H1 (cell line): ENCODE measurements around the gene SH3GL2. TPM values are rescaled to one million over a fixed set of nuclear protein-coding genes. Genes with fewer than 3 reads are reported as not detected.

ENCODE experiments used
- CTCF ChIA-PET: fragments of 300-600 bp; sonication (Branson Sonifier 250); formaldehyde crosslinking; loops from one replicate; lab custom pipeline; 2021; ENCODE audit not compliant: partially characterized antibody; lab: Charles Lee
- POLR2A ChIA-PET: fragments of 300-600 bp; sonication (Branson Sonifier 250); formaldehyde crosslinking; loops from one replicate; lab custom pipeline; 2021; ENCODE audit warnings: inconsistent platforms; ENCODE audit not compliant: partially characterized antibody; lab: Charles Lee
- DNase-seq, 2 experiments: peaks; one replicate each; pipeline versions ENCODE4 v3.0.0 to v3.0.0-alpha.2; 2010 to 2022; ENCODE audit warnings: low spot score in 2 of 2, low read depth in 1 of 2, mixed read lengths in 1 of 2
- FAIRE-seq: peaks from 2 replicates; lab custom pipeline; 2011; peaks lifted over from hg19 to GRCh38; lab: Jason Lieb, UNC
- H2AFZ ChIP-seq: 2 replicates; pipeline ENCODE4 v1.8.1; 2012; ENCODE audit warnings: low read length, inconsistent platforms
- H2AK5ac ChIP-seq: 2 replicates; pipeline ENCODE4 v1.6.1; 2013; ENCODE audit warnings: low read depth, low read length
- H2BK120ac ChIP-seq: replicated peaks from 2 replicates; pipeline ENCODE3; 2013; ENCODE audit warnings: low read depth, low read length, inconsistent platforms
- H2BK12ac ChIP-seq: 2 replicates; pipeline ENCODE4 v1.6.1; 2013; ENCODE audit warnings: low read depth, low read length
- H2BK15ac ChIP-seq: 2 replicates; pipeline ENCODE4 v1.6.1; 2013; ENCODE audit warnings: low read length
- H2BK20ac ChIP-seq: 2 replicates; pipeline ENCODE4 v1.6.1; 2013; ENCODE audit warnings: low read length
- H2BK5ac ChIP-seq: 2 replicates; pipeline ENCODE4 v1.6.1; 2013; ENCODE audit warnings: low read depth, low read length
- H3K14ac ChIP-seq: 2 replicates; pipeline ENCODE4 v1.6.1; 2013; ENCODE audit warnings: inconsistent platforms; ENCODE audit not compliant: insufficient read length
- H3K18ac ChIP-seq: 2 replicates; pipeline ENCODE4 v1.6.1; 2013; ENCODE audit warnings: low read length; ENCODE audit errors: extremely low read depth
- H3K23ac ChIP-seq: 2 replicates; pipeline ENCODE4 v1.6.1; 2013; ENCODE audit warnings: inconsistent platforms; ENCODE audit not compliant: insufficient read length
- H3K23me2 ChIP-seq: 2 replicates; pipeline ENCODE4 v1.6.1; 2013; ENCODE audit warnings: low read depth, low read length
- H3K27ac ChIP-seq: 2 replicates; pipeline ENCODE4 v1.6.1; 2011; ENCODE audit warnings: low read depth, low read length, inconsistent platforms
- H3K27me3 ChIP-seq, 4 experiments: replicated peaks in 1 of 4; 1 replicate in 1 of 4; 2 replicates in 3 of 4; pipeline versions ENCODE4 v1.6.1 to v1.8.1; 2011 to 2013; ENCODE audit warnings: low read length in 3 of 4, mild to moderate bottlenecking in 3 of 4, inconsistent platforms in 2 of 4, mixed read lengths in 2 of 4, moderate library complexity in 1 of 4; ENCODE audit not compliant: control insufficient read depth in 3 of 4, insufficient read depth in 3 of 4; ENCODE audit errors: extremely low read depth in 1 of 4
- H3K36me3 ChIP-seq, 4 experiments: 2 replicates each; pipeline versions ENCODE4 v1.6.1 to v1.8.1; 2011 to 2013; ENCODE audit warnings: mild to moderate bottlenecking in 4 of 4, low read length in 3 of 4, moderate library complexity in 2 of 4, control low read depth in 1 of 4, inconsistent platforms in 1 of 4; ENCODE audit not compliant: insufficient read depth in 4 of 4, control insufficient read depth in 2 of 4
- H3K4ac ChIP-seq: replicated peaks from 2 replicates; pipeline ENCODE3; 2013; ENCODE audit warnings: low read length, low read depth, mixed read lengths, inconsistent platforms; ENCODE audit not compliant: insufficient read length
- H3K4me1 ChIP-seq, 4 experiments: replicated peaks in 1 of 4; 1 replicate in 1 of 4; 2 replicates in 3 of 4; pipeline versions ENCODE4 v1.6.1 to v1.8.1; 2011 to 2013; ENCODE audit warnings: low read length in 3 of 4, inconsistent platforms in 2 of 4, mixed read lengths in 1 of 4; ENCODE audit not compliant: insufficient read depth in 4 of 4, control insufficient read depth in 3 of 4
- H3K4me2 ChIP-seq, 2 experiments: 2 replicates each; pipeline versions ENCODE4 v1.6.1 to v1.8.1; 2011 to 2013; ENCODE audit warnings: low read depth in 2 of 2, low read length in 2 of 2, control low read depth in 1 of 2, inconsistent platforms in 1 of 2, mild to moderate bottlenecking in 1 of 2; ENCODE audit not compliant: insufficient read depth in 1 of 2
- H3K4me3 ChIP-seq, 4 experiments: fragments of 200-600, 300-600 bp in 1 of 4; sonication (generic), shearing (Covaris generic), sonication (Bioruptor Twin) in 1 of 4; 2 replicates each; pipeline versions ENCODE4 v1.5.1 to v1.8.1; 2011 to 2016; ENCODE audit warnings: low read length in 4 of 4, low read depth in 3 of 4, control low read depth in 2 of 4, inconsistent platforms in 2 of 4, mild to moderate bottlenecking in 2 of 4, mixed read lengths in 1 of 4, moderate library complexity in 1 of 4; ENCODE audit not compliant: insufficient read depth in 2 of 4; ENCODE audit errors: extremely low read depth in 1 of 4
- H3K56ac ChIP-seq: replicated peaks from 2 replicates; pipeline ENCODE3; 2013; ENCODE audit warnings: low read depth, mild to moderate bottlenecking, mixed read lengths, low read length, inconsistent platforms; ENCODE audit not compliant: insufficient read length
- H3K79me1 ChIP-seq: 2 replicates; pipeline ENCODE4 v1.6.1; 2013; ENCODE audit warnings: low read depth, low read length, control low read depth
- H3K79me2 ChIP-seq, 2 experiments: 2 replicates each; pipeline versions ENCODE4 v1.6.1 to v1.8.1; 2012 to 2013; ENCODE audit warnings: low read length in 2 of 2, mild to moderate bottlenecking in 2 of 2, inconsistent platforms in 1 of 2; ENCODE audit not compliant: insufficient read depth in 2 of 2, control insufficient read depth in 1 of 2
- H3K9ac ChIP-seq, 4 experiments: replicated peaks in 1 of 4; 1 replicate in 1 of 4; 2 replicates in 3 of 4; pipeline versions ENCODE4 v1.6.1 to v1.8.1; 2011 to 2013; ENCODE audit warnings: low read depth in 3 of 4, low read length in 3 of 4, control low read depth in 2 of 4, mild to moderate bottlenecking in 2 of 4, moderate library complexity in 2 of 4, inconsistent platforms in 1 of 4; ENCODE audit errors: extremely low read depth in 1 of 4
- H3K9me3 ChIP-seq, 2 experiments: 2 replicates each; pipeline versions ENCODE4 v1.6.1 to v1.8.1; 2012 to 2013; ENCODE audit warnings: mild to moderate bottlenecking in 2 of 2, moderate library complexity in 2 of 2, control low read depth in 1 of 2, inconsistent platforms in 1 of 2, low read depth in 1 of 2, low read length in 1 of 2, mixed read lengths in 1 of 2; ENCODE audit not compliant: insufficient read depth in 2 of 2
- H4K20me1 ChIP-seq, 2 experiments: replicated peaks in 1 of 2; 2 replicates each; pipeline versions ENCODE3 to v1.8.1; 2011 to 2013; ENCODE audit warnings: inconsistent platforms in 2 of 2, low read length in 2 of 2, mild to moderate bottlenecking in 1 of 2; ENCODE audit not compliant: insufficient read depth in 2 of 2, control insufficient read depth in 1 of 2
- H4K5ac ChIP-seq: 2 replicates; pipeline ENCODE4 v1.6.1; 2013; ENCODE audit warnings: low read length, low read depth, mixed read lengths, inconsistent platforms; ENCODE audit not compliant: insufficient read length
- H4K8ac ChIP-seq: 2 replicates; pipeline ENCODE4 v1.8.0; 2013; ENCODE audit warnings: mild to moderate bottlenecking, moderate library complexity, low read length, inconsistent platforms; ENCODE audit not compliant: insufficient read depth; ENCODE audit errors: extremely low read depth
- H4K91ac ChIP-seq: replicated peaks from 2 replicates; pipeline ENCODE3; 2013; ENCODE audit warnings: low read length, mixed read lengths, inconsistent platforms; ENCODE audit not compliant: insufficient read length
- NRF1 ChIP-seq: IDR thresholded peaks from 2 replicates; pipeline ENCODE4 v1.6.1; 2011; ENCODE audit warnings: mild to moderate bottlenecking, low read depth, low read length, improper control_type of control experiment
- RXRA ChIP-seq: IDR thresholded peaks from 2 replicates; pipeline ENCODE4 v1.6.1; 2011; ENCODE audit warnings: low read depth, mild to moderate bottlenecking, low read length, moderate library complexity; ENCODE audit not compliant: insufficient read depth
- SIX5 ChIP-seq: IDR thresholded peaks from 2 replicates; pipeline ENCODE4 v1.6.1; 2011; ENCODE audit warnings: mild to moderate bottlenecking, low read depth, low read length
- SP2 ChIP-seq: IDR thresholded peaks from 2 replicates; pipeline ENCODE4 v1.6.1; 2012; ENCODE audit warnings: mild to moderate bottlenecking, low read length, inconsistent platforms
- SUZ12 ChIP-seq: fragments of 200-600 bp; sonication (generic); IDR thresholded peaks from 2 replicates; pipeline ENCODE4 v1.6.1; 2012; ENCODE audit warnings: mild to moderate bottlenecking, inconsistent platforms, low read length, moderate library complexity, mixed read lengths
- WGBS, 2 experiments: shearing (Covaris generic) in 1 of 2; methylation state at CpG; one replicate each; pipeline versions ENCODE4 v1.1.6 to v1.1.7; 2013 to 2015; ENCODE audit warnings: low lambda C conversion rate in 2 of 2, mixed read lengths in 2 of 2, inconsistent platforms in 1 of 2, low coverage in 1 of 2, missing lambda C conversion rate in 1 of 2; ENCODE audit not compliant: insufficient replicate concordance in 2 of 2, insufficient coverage in 1 of 2, insufficient read length in 1 of 2; ENCODE audit errors: extremely low coverage in 1 of 2, missing lambda C conversion rate in 1 of 2; 5-methylcytosine and 5-hydroxymethylcytosine counted together
- polyA plus RNA-seq, 7 experiments: library from polyadenylated mRNA; depleted of rRNA in 3 of 7; stranded (reverse) in 5 of 7; unstranded in 2 of 7; fragments of >200 nt in 5 of 7; fragments of 200-250 nt in 2 of 7; gene quantifications; 1 replicate in 5 of 7; 2 replicates in 1 of 7; 4 replicates in 1 of 7; pipeline versions ENCODE4 v1.2.1 to v1.2.3, GENCODE V29; 2011 to 2013; ENCODE audit warnings: missing spikeins in 2 of 7, mixed read lengths in 2 of 7
- total RNA-seq: library from RNA; stranded (reverse); fragmentation: NEBNext Ultra II Directional; extraction: Animal tissue kit (Norgen Biotek cat#: 25700); gene quantifications from 2 replicates; pipeline ENCODE4 v1.2.1, GENCODE V29; 2021

SH3GL2 gene
- total and polyA plus RNA-seq, 2 of the 8 experiments (the other 6 are each of a cell fraction or from before 2014, with no cell fraction given), result 4.7 to 5.3 TPM

DNA sequence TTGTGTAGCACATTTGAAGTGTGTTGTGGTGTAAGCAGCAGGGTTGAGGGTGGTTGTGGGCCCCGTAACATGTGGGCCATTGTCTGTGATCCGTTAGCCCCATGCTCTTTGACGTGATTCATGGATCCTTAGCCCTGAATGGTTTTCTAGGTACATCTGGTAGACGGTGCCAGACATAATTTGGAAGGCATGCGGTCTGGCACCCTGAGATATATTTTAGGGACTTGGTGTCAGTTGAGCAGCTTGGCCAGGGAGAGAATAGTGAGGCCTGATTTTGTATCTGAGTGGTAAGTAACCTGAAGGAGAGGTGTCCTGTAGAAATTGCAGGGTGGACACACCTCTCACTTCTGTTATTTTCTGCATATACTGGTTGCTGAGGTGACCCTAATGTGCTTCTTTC, 10.9 kb downstream of the SH3GL2 start:
- ChIA-PET POLR2A (no interaction called here), CTCF (no interaction called here)
- Histone ChIP-seq H2AK5ac (no peak overlapping the region), H3K23me2 (no peaks in the 10 kb centered on the region), H3K4me3 (no peak overlapping the region), H3K4me1 (peaks cover 0 to 2% (median 0%) of the 10 kb centered on the region in 4 experiments; a peak in 2 of 7 replicates), H3K79me1 (no peaks in the 10 kb centered on the region), H3K27ac (no peak overlapping the region), H3K4me2 (no peak overlapping the region), H3K79me2 (no peaks in the 10 kb centered on the region), H3K9me3 (no peaks in the 10 kb centered on the region), H2BK120ac (no peak overlapping the region), H4K8ac (no peak overlapping the region), H3K18ac (no peak overlapping the region), H3K23ac (no peak overlapping the region), H2AFZ (no peak overlapping the region), H4K20me1 (no peaks in the 10 kb centered on the region), H3K27me3 (no peaks in the 10 kb centered on the region), H2BK12ac (no peak overlapping the region), H2BK5ac (no peak overlapping the region), H3K36me3 (no peaks in the 10 kb centered on the region), H4K91ac (no peak overlapping the region), H2BK15ac (no peak overlapping the region), H4K5ac (no peak overlapping the region), H3K56ac (no peak overlapping the region), H2BK20ac (no peak overlapping the region), H3K9ac (no peak overlapping the region), H3K4ac (no peak overlapping the region), H3K14ac (no peak overlapping the region)
- WGBS, 2 experiments, result 88% methylated on average over 5 of the region's 5 CpGs; no CpG with 5 or more reads in 1 of the 2 experiments
- DNase-seq, result no peak
- no peak for FAIRE-seq
- TF ChIP-seq SIX5 (no peak), RXRA (no peak), SUZ12 (no peak), SP2 (no peak), NRF1 (no peak)
